ENCODE data around the gene HPCAL1. TPM values are rescaled to one million over a fixed set of nuclear protein-coding genes. Genes with fewer than 3 reads are reported as not detected.

Gene HPCAL1
- total RNA-seq, 1 donor from 2014 or later: 9.0 TPM

GRCh38 chr2:10341193-10341592 lies 38.5 kb downstream of the HPCAL1 start:
- FAIRE-seq: no peak
- no peak for TF ChIP-seq CTCF (IDR thresholded peaks at IDR 0.05; ENCODE audit: insufficient read depth, low read length, severe bottlenecking)

GRCh38 chr2:10342245-10342951 lies 39.7 kb downstream of the HPCAL1 start:
- DNase-seq (ENCODE audit: low read depth) (no peak), FAIRE-seq (no peak)
- Histone ChIP-seq H3K27me3 (ENCODE audit: control insufficient read depth, insufficient read depth, low read length) (no peaks in the 10 kb centered on the region), H3K36me3 (ENCODE audit: control insufficient read depth, insufficient read depth, low read length) (no peaks in the 10 kb centered on the region), H3K4me3 (ENCODE audit: low read depth, low read length) (no peak overlapping the region)
- no peak for TF ChIP-seq CTCF (IDR thresholded peaks at IDR 0.05; ENCODE audit: insufficient read depth, low read length, severe bottlenecking)

More at GRCh38 chr2:10341193-10341592, 38.5 kb downstream of the HPCAL1 start:
- H3K36me3 ChIP-seq (ENCODE audit: control insufficient read depth, insufficient read depth, low read length): no peaks in the 10 kb centered on the region
- H3K4me3 ChIP-seq (ENCODE audit: low read depth, low read length): no peak overlapping the region
- DNase-seq (ENCODE audit: low read depth): no peak
- no peaks in the 10 kb centered on the region for H3K27me3 ChIP-seq (ENCODE audit: control insufficient read depth, insufficient read depth, low read length)

GRCh38 chr2:10343191-10343590 lies 40.5 kb downstream of the HPCAL1 start:
- Histone ChIP-seq H3K27me3 (ENCODE audit: control insufficient read depth, insufficient read depth, low read length) (no peaks in the 10 kb centered on the region), H3K4me3 (ENCODE audit: low read depth, low read length) (no peak overlapping the region), H3K36me3 (ENCODE audit: control insufficient read depth, insufficient read depth, low read length) (no peaks in the 10 kb centered on the region)
- TF ChIP-seq CTCF (IDR thresholded peaks at IDR 0.05; ENCODE audit: insufficient read depth, low read length, severe bottlenecking): no peak
- DNase-seq (ENCODE audit: low read depth): no peak
- FAIRE-seq: no peak

- no peak for FAIRE-seq
Observed at GRCh38 chr2:10343658-10344057, 41.0 kb downstream of the HPCAL1 start.

GRCh38 chr2:10344105-10345066 lies 41.7 kb downstream of the HPCAL1 start:
- no peaks in the 10 kb centered on the region for H3K27me3 ChIP-seq (ENCODE audit: control insufficient read depth, insufficient read depth, low read length)

More at GRCh38 chr2:10343658-10344057, 41.0 kb downstream of the HPCAL1 start:
- TF ChIP-seq CTCF (IDR thresholded peaks at IDR 0.05; ENCODE audit: insufficient read depth, low read length, severe bottlenecking): no peak
- Histone ChIP-seq H3K36me3 (ENCODE audit: control insufficient read depth, insufficient read depth, low read length) (no peaks in the 10 kb centered on the region), H3K27me3 (ENCODE audit: control insufficient read depth, insufficient read depth, low read length) (no peaks in the 10 kb centered on the region), H3K4me3 (ENCODE audit: low read depth, low read length) (no peak overlapping the region)
- no peak for DNase-seq (ENCODE audit: low read depth)

More at GRCh38 chr2:10344105-10345066, 41.7 kb downstream of the HPCAL1 start:
- H3K4me3 ChIP-seq (ENCODE audit: low read depth, low read length): no peak overlapping the region
- no peak for FAIRE-seq
- H3K36me3 ChIP-seq (ENCODE audit: control insufficient read depth, insufficient read depth, low read length): no peaks in the 10 kb centered on the region
- no peak for DNase-seq (ENCODE audit: low read depth)
- TF ChIP-seq CTCF (IDR thresholded peaks at IDR 0.05; ENCODE audit: insufficient read depth, low read length, severe bottlenecking): no peak

All from bronchial epithelial cell (primary cell).